Epithelial cell of proximal tubule (primary cell): ENCODE measurements around the gene PRM2. TPM values are rescaled to one million over a fixed set of nuclear protein-coding genes. Genes with fewer than 3 reads are reported as not detected.

Experiments used
- DNase-seq: peaks from one replicate; pipeline ENCODE4 v3.0.0-alpha.2; 2011; ENCODE audit warnings: low read depth
- H3K4me3 ChIP-seq: 2 replicates; pipeline ENCODE4 v1.5.1; 2011; ENCODE audit warnings: low read depth, mild to moderate bottlenecking, low read length
- total RNA-seq: library from RNA; depleted of rRNA; stranded (reverse); fragments of >200 nt; gene quantifications from 2 replicates; pipeline ENCODE4 v1.2.3, GENCODE V29; 2015
- TF ChIP-seq, protein P1 (sequence below): conservative IDR thresholded peaks from 2 replicates; pipeline ENCODE4 v1.5.1; 2012; ENCODE audit warnings: low read depth, mild to moderate bottlenecking, low read length

Gene PRM2, protein sequence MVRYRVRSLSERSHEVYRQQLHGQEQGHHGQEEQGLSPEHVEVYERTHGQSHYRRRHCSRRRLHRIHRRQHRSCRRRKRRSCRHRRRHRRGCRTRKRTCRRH
- total RNA-seq: not detected in 2 replicates

DNA sequence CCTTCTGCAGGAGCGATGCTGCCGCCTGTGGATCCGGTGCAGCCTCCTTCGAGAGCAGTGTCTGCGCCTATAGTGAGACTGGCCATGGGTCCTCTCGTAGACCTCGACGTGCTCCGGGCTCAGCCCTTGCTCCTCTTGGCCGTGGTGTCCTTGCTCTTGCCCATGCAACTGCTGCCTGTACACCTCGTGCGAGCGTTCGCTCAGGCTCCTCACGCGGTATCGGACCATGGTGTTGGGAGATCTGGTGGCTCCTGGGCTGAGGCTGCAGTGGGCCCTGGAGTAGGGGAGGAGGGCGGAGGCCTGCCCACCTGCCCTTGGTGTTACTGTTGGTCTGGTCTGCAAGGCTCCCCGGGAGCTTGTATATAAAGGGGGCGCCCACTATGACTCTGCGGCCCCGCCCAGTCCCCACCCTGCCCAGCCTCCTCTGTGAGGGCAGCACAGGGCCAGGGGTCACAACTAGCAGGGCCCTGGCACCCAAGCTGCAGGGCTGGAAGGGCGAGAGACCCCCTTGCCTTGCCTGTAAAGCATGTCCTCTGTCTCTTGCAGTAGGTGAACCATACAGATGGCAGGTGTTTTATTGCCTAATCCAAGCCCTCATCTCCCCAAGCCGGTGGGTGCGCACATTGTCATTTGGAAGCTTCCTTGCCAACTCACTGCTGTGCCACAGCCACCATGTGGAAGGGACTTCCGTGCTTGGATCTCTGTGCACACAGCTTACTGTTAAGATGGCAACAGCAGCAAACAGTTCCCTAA lies at the start of gene PRM2:
Gene PRM2, minus strand, starts transcription at position 338 of the 753 bp plus-strand sequence. Its CDS starts 110 bp downstream, at position 228.
- H3K4me3 ChIP-seq: no peak within 1 kb of the TSS
- TF ChIP-seq, protein P1, sequence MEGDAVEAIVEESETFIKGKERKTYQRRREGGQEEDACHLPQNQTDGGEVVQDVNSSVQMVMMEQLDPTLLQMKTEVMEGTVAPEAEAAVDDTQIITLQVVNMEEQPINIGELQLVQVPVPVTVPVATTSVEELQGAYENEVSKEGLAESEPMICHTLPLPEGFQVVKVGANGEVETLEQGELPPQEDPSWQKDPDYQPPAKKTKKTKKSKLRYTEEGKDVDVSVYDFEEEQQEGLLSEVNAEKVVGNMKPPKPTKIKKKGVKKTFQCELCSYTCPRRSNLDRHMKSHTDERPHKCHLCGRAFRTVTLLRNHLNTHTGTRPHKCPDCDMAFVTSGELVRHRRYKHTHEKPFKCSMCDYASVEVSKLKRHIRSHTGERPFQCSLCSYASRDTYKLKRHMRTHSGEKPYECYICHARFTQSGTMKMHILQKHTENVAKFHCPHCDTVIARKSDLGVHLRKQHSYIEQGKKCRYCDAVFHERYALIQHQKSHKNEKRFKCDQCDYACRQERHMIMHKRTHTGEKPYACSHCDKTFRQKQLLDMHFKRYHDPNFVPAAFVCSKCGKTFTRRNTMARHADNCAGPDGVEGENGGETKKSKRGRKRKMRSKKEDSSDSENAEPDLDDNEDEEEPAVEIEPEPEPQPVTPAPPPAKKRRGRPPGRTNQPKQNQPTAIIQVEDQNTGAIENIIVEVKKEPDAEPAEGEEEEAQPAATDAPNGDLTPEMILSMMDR: no peak
- DNase-seq: no peak

DNA sequence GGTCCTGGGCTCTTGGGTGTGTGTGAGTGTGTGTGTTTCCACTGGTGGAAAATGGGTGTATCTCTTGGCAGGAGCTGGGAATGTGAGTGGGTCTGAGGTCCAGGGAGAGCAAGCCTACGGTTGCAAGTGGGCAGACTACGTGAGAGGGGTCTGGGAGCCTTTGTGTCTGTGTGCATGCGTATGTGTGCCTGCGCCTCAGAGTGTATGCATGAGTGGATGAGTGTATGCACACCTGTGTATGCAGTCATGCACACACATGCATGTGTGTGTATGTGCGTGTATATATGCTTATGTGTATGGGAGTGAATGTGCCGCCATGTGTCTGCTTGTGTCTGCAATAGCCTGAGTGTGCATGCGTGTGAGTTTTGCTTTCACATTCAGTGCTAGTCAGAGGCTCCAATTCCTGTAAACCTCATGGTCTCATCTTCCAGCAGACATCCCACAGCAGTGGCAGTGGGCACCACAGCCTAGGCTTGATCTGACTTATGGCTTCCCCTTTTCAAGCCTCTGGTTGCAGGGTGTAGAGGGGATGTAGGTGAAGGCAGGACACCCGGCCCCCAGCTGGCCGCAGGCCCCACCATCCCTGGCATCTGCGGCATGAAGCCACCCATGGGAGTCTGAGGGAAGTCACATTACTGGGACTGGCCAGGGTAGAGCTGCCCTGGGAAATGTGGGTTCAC lies 49.3 kb upstream of the PRM2 start:
- TF ChIP-seq, protein P1: no peak
- H3K4me3 ChIP-seq: no peak overlapping the region
- no peak for DNase-seq

DNA sequence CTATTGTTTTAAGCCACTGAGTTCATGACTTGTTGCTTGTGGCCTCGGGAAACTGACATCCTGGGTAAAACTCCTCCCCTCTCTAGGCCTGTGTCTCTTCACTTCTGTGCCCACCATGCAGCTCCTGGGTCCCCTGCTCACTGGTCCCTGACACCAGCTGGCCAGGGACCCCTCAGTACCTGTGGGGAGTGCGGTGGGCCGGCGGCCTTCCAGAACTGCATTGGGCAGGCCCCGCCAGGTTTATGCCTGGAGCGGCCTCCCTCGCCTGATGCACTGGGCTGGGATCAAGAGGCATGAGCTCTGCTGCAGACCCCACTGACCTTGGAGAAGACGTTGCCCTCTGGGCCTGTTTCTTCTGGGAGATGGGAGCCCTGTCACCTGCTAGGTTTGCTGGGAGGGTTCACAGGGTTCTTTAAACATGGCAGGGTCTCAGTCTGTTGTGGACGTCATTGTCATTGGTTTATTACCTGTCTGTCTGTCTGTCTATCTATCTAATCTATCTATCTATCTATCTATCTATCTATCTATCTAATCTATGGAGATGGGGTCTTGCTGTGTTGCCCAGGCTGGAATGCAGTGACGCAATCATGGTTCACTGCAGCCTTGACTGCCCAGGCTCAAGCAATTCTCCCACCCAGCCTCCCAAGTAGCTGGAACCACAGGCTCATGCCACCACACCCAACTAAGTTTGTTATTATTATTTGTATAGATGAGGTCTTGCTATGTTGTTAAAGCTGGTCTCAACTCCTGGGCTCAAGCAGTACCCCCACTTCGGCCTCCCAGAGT lies 47.5 kb upstream of the PRM2 start:
- no peak for DNase-seq
- H3K4me3 ChIP-seq: no peak overlapping the region
- TF ChIP-seq, protein P1: no peak

DNA sequence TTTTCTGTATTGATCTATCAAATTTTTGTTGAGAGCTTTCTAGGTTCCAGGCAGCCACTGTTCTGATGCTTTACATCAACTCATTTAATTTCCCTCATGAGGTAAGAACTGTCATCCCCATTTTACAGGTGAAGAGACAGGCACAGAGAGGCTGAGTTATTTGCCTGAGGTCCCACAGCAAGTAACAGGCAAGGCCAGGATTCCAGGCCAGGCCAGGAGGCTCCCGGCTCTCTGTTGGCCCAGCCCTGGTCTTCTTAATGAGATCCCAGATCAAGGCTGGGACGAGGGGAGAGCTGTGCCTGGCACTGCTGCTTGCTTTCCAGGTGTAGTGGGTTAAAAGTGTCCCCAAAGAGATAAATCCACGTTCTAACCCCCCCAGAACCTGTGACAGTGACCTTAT lies 46.5 kb upstream of the PRM2 start:
- TF ChIP-seq, protein P1: no peak
- DNase-seq: no peak
- no peak overlapping the region for H3K4me3 ChIP-seq

DNA sequence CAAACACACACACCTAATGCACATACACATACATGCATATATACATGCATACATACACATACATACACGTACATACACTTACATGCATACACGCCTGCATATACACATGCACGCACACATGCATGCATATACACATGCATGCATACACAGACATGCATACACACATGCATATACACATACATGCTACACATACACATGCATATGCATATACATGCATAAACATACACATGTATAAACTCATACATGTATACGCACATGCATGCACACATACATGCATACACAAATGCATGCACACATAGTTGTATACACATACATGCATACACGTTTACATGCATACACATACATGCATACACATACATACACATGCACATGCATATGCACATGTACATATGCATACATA lies 45.4 kb upstream of the PRM2 start:
- TF ChIP-seq, protein P1: no peak
- DNase-seq: no peak

DNA sequence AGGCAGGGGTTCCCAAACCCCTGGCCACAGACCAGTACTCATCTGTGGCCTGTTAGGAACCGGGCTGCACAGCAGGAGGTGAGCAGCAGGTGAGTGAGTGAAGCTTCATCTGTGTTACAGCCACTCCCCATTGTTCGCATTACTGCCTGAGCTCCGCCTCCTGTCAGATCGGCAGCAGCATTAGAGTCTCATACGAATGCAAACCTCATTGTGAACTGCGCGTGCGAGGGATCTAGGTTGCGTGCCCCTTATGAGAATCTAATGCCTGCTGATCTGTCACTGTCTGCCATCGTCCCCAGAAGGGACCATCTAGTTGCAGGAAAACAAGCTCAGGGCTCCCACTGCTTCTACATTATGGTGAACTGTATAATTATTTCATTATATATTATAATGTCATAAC lies 43.9 kb upstream of the PRM2 start:
- TF ChIP-seq, protein P1: no peak
- no peak overlapping the region for H3K4me3 ChIP-seq
- no peak for DNase-seq

More for the DNA sequence above, 45.4 kb upstream of the PRM2 start:
- H3K4me3 ChIP-seq: no peak overlapping the region
